B cell (primary cell): ENCODE data around the gene KRTAP10-2. TPM values are rescaled to one million over a fixed set of nuclear protein-coding genes. Genes with fewer than 3 reads are reported as not detected.
A peak's percentile ranks its signal among the peaks of the same experiment; 100 is the strongest.

ENCODE experiments used
- ATAC-seq: fragments of 200-7000 bp; cut with Tn5 transposase; one replicate; pipeline ENCODE4 v1.10.0; 2021; ENCODE audit warnings: low read depth, mild to moderate bottlenecking, moderate number of reproducible peaks, moderate library complexity
- CTCF ChIA-PET: fragments of 350-600 bp; sonication (Branson Sonifier 250); formaldehyde crosslinking; loops from one replicate; lab custom pipeline; 2021; ENCODE audit warnings: antibody characterized with exemption, inconsistent platforms; lab: Charles Lee
- POLR2A ChIA-PET: fragments of 350-600 bp; sonication (Branson Sonifier 250); formaldehyde crosslinking; loops from one replicate; lab custom pipeline; 2021; ENCODE audit warnings: antibody characterized with exemption; lab: Charles Lee
- DNase-seq: peaks from one replicate; pipeline ENCODE4 v3.0.0; 2013
- H2AFZ ChIP-seq: 2 replicates; pipeline ENCODE4 v1.6.1; 2012; ENCODE audit warnings: mild to moderate bottlenecking, low read depth, low read length; ENCODE audit not compliant: insufficient read depth, poor library complexity, severe bottlenecking
- H3K27ac ChIP-seq, 2 donors: 1 replicate in 1 of 2; 2 replicates in 1 of 2; pipeline ENCODE4 v1.5.1; 2012 to 2013; ENCODE audit warnings: low read length in 2 of 2, mild to moderate bottlenecking in 2 of 2, moderate library complexity in 1 of 2
- H3K27me3 ChIP-seq, 4 experiments: fragments of 200-600 bp in 1 of 4; sonication (generic) in 1 of 4; replicated peaks in 1 of 4; 1 replicate in 2 of 4; 2 replicates in 2 of 4; pipeline versions ENCODE4 v1.6.1 to v1.7.0; 2013 to 2016; ENCODE audit warnings: low read length in 3 of 4, mild to moderate bottlenecking in 2 of 4, mixed read lengths in 1 of 4, moderate library complexity in 1 of 4; ENCODE audit not compliant: insufficient read depth in 4 of 4, control insufficient read depth in 3 of 4; ENCODE audit errors: control extremely low read depth in 1 of 4
- H3K36me3 ChIP-seq, 2 experiments: replicated peaks in 1 of 2; 1 replicate in 1 of 2; 2 replicates in 1 of 2; pipeline versions ENCODE4 v1.6.1 to v1.7.1; 2013; ENCODE audit warnings: low read length in 1 of 2; ENCODE audit not compliant: insufficient read depth in 2 of 2, control insufficient read depth in 1 of 2; ENCODE audit errors: control extremely low read depth in 1 of 2, extremely low read depth in 1 of 2
- H3K4me1 ChIP-seq, 2 donors: fragments of 200-600 bp in 1 of 2; sonication (generic) in 1 of 2; 1 replicate in 1 of 2; 2 replicates in 1 of 2; pipeline versions ENCODE4 v1.5.1 to v1.6.1; 2013 to 2017; ENCODE audit warnings: low read length in 2 of 2; ENCODE audit not compliant: control insufficient read depth in 2 of 2, insufficient read depth in 2 of 2
- H3K4me2 ChIP-seq: replicated peaks from 2 replicates; pipeline ENCODE3; 2012; ENCODE audit warnings: mild to moderate bottlenecking, low read depth, low read length; ENCODE audit not compliant: poor library complexity, severe bottlenecking
- H3K4me3 ChIP-seq, 5 experiments: fragments of 200-600 bp in 1 of 5; sonication (generic) in 1 of 5; 1 replicate in 3 of 5; 2 replicates in 2 of 5; pipeline versions ENCODE4 v1.5.1 to v1.7.0; 2011 to 2016; ENCODE audit warnings: low read length in 4 of 5, mild to moderate bottlenecking in 4 of 5, low read depth in 2 of 5, control low read depth in 1 of 5, moderate library complexity in 1 of 5; ENCODE audit not compliant: insufficient read depth in 1 of 5; ENCODE audit errors: control extremely low read depth in 1 of 5, extremely low read depth in 1 of 5
- H3K79me2 ChIP-seq: fragments of 200-600 bp; sonication (generic); one replicate; pipeline ENCODE4 v1.6.0; 2016; ENCODE audit warnings: low read length; ENCODE audit not compliant: control insufficient read depth, insufficient read depth
- H3K9ac ChIP-seq: fragments of 200-600 bp; sonication (generic); 2 replicates; pipeline ENCODE4 v1.6.1; 2017; ENCODE audit warnings: mild to moderate bottlenecking, low read length, moderate library complexity
- H3K9me3 ChIP-seq, 3 donors: one replicate each; pipeline versions ENCODE4 v1.6.1 to v1.7.1; 2013; ENCODE audit warnings: low read length in 2 of 3; ENCODE audit not compliant: control insufficient read depth in 2 of 3, insufficient read depth in 1 of 3; ENCODE audit errors: control extremely low read depth in 1 of 3
- H4K20me1 ChIP-seq: 2 replicates; pipeline ENCODE4 v1.6.0; 2012; ENCODE audit warnings: mild to moderate bottlenecking, low read length; ENCODE audit not compliant: insufficient read depth, control insufficient read depth, poor library complexity, severe bottlenecking
- H3K27ac Mint-ChIP-seq: one replicate; pipeline ENCODE4 v1.8.0; 2021; ENCODE audit warnings: mixed read lengths
- H3K27me3 Mint-ChIP-seq: one replicate; pipeline ENCODE4 v1.8.0; 2021; ENCODE audit warnings: mixed read lengths
- H3K4me1 Mint-ChIP-seq: one replicate; pipeline ENCODE4 v1.8.0; 2021; ENCODE audit warnings: mixed read lengths
- H3K4me3 Mint-ChIP-seq: one replicate; pipeline ENCODE4 v1.8.0; 2021; ENCODE audit warnings: mixed read lengths
- H3K9me3 Mint-ChIP-seq: one replicate; pipeline ENCODE4 v1.8.0; 2022; ENCODE audit warnings: mixed read lengths; ENCODE audit not compliant: insufficient read depth
- CTCF ChIP-seq: fragments of 200-600 bp; IDR thresholded peaks from one replicate; pipeline ENCODE4 v1.8.0; 2022; ENCODE audit warnings: antibody characterized with exemption, mild to moderate bottlenecking
- EZH2 ChIP-seq: IDR thresholded peaks from 2 replicates; pipeline ENCODE4 v1.6.1; 2012; ENCODE audit warnings: borderline replicate concordance, low read depth, mild to moderate bottlenecking, moderate library complexity, low read length; ENCODE audit not compliant: insufficient read depth, poor library complexity, severe bottlenecking
- WGBS: methylation state at CpG from one replicate; pipeline ENCODE4 v1.1.5; 2013; ENCODE audit warnings: missing lambda C conversion rate; ENCODE audit not compliant: insufficient coverage; 5-methylcytosine and 5-hydroxymethylcytosine counted together
- intact Hi-C: fragments of 100-400 bp; cut with micrococcal nuclease; formaldehyde crosslinking; loops from one replicate; pipeline ENCODE4 v1.10.0; 2022
- polyA plus RNA-seq: library from polyadenylated mRNA; depleted of rRNA; stranded (reverse); fragments of >200 nt; gene quantifications from 2 replicates; pipeline ENCODE4 v1.2.3, GENCODE V29; 2012
- total RNA-seq, 2 donors: library from RNA; stranded (reverse); fragments of 120-200 nt in 1 of 2; gene quantifications; 1 replicate in 1 of 2; 2 replicates in 1 of 2; pipeline versions ENCODE4 v1.2.3 to v1.2.4, GENCODE V29; 2013 to 2022

Gene KRTAP10-2
- total and polyA plus RNA-seq, 2 donors (not counting 1 experiment from before 2014, with no cell fraction given), result not detected

DNA sequence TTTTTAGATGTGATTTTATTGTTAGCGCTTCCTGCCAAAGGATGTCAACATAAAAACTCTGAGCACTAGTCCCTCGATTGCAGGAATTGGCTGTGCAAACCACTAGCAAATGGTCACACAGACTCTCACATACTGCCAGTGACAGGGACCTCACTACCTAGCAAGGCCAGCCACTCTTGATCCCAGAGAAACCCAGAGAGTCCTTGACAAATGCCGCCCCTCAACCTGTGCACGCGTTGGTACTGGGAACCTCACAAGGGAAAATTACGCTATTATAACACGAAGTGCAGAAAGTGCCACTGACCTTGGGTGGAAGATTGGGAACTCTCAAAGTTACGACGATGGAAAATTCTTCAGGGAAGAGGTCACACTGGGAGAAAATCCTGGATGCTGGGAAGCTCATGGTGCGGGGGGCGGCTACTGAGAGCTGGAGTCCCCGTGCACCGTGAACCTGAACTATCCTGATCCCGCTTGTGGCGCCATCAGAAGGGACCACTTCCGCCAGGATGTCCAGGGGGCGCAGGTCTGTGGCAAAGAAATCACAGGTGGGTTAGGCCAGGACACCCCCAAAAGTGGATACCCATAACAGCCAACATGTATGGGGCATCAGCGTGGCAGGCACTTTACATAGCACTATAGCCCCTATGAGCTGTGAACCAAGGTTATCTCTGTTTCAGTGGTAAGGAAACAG lies 16.3 kb upstream of the KRTAP10-2 start:
- WGBS, result 92% methylated on average over 18 of the region's 18 CpGs
- ChIA-PET POLR2A (no interaction called here), CTCF (no interaction called here)
- Histone ChIP-seq H3K27me3 (no peaks in the 10 kb centered on the region), H2AFZ (no peak overlapping the region), H3K4me1 (peaks cover 12 to 26% of the 10 kb centered on the region in 2 donors), H3K36me3 (no peaks in the 10 kb centered on the region), H3K79me2 (no peaks in the 10 kb centered on the region), H3K4me3 (no peak overlapping the region), H3K9ac (no peak overlapping the region), H3K27ac (no peak overlapping the region), H3K4me2 (no peak overlapping the region), H4K20me1 (no peaks in the 10 kb centered on the region), H3K9me3 (peaks cover 0 to 18% (median 4%) of the 10 kb centered on the region in 3 donors)
- DNase-seq (no peak), ATAC-seq (no peak)
- Mint-ChIP-seq H3K27me3 (peaks cover 19% of the 10 kb centered on the region), H3K9me3 (peaks cover 2% of the 10 kb centered on the region), H3K27ac (peak overlapping the region; percentile 56), H3K4me3 (no peak overlapping the region), H3K4me1 (peaks cover 25% of the 10 kb centered on the region)
- intact Hi-C loops, result loop anchor here (5.0 kb wide), 1 partner anchor 545 kb away; no protein-coding TSS in a partner anchor
- TF ChIP-seq CTCF (no peak), EZH2 (no peak)

GRCh38 chr21:44566403-44566802 lies 15.1 kb upstream of the KRTAP10-2 start:
- POLR2A ChIA-PET, result no interaction called here
- no peak overlapping the region for H3K9ac ChIP-seq
- no CpG with 5 or more reads among the region's 1 CpG for WGBS

More at GRCh38 chr21:44566403-44566802, 15.1 kb upstream of the KRTAP10-2 start:
- peaks cover 33% of the 10 kb centered on the region for H3K4me1 Mint-ChIP-seq
- peak; percentile 17 for ATAC-seq
- Histone ChIP-seq H3K4me3 (no peak overlapping the region), H3K79me2 (no peaks in the 10 kb centered on the region), H3K36me3 (no peaks in the 10 kb centered on the region), H3K27ac (peak overlapping the region in 1 of 2 donors; percentile 28), H3K9me3 (peaks cover 0 to 11% (median 6%) of the 10 kb centered on the region in 3 donors), H3K4me1 (peaks cover 12 to 26% of the 10 kb centered on the region in 2 donors), H3K27me3 (no peaks in the 10 kb centered on the region), H4K20me1 (no peaks in the 10 kb centered on the region), H3K4me2 (no peak overlapping the region), H2AFZ (no peak overlapping the region)
- TF ChIP-seq CTCF (no peak), EZH2 (no peak)
- intact Hi-C loops, result loop anchor here (5.0 kb wide), 1 partner anchor 546 kb away; no protein-coding TSS in a partner anchor
- H3K9me3 Mint-ChIP-seq, result peaks cover 7% of the 10 kb centered on the region
- CTCF ChIA-PET, result no interaction called here
- H3K27me3 Mint-ChIP-seq, result peaks cover 8% of the 10 kb centered on the region
- peak; percentile 56 for DNase-seq
- H3K27ac Mint-ChIP-seq, result peak overlapping the region; percentile 59
- H3K4me3 Mint-ChIP-seq, result peak overlapping the region; percentile 13
